Liver (tissue), 10 donors: ENCODE measurements around the gene GCNT4. TPM values are rescaled to one million over a fixed set of nuclear protein-coding genes. Genes with fewer than 3 reads are reported as not detected.

ENCODE experiments used
- DNase-seq: peaks from one replicate; pipeline ENCODE4 v3.0.0-alpha.2; 2017; ENCODE audit warnings: low spot score
- H3K27ac ChIP-seq, 2 donors: one replicate each; pipeline ENCODE4 v1.7.0; 2013; ENCODE audit warnings: inconsistent platforms in 2 of 2, low read length in 2 of 2, control low read depth in 1 of 2, low read depth in 1 of 2, mild to moderate bottlenecking in 1 of 2
- H3K27me3 ChIP-seq, 4 donors: one replicate each; pipeline versions ENCODE4 v1.6.1 to v1.7.0; 2013; ENCODE audit warnings: low read length in 3 of 4, inconsistent platforms in 1 of 4, mild to moderate bottlenecking in 1 of 4, moderate library complexity in 1 of 4; ENCODE audit not compliant: control insufficient read depth in 4 of 4, insufficient read depth in 4 of 4
- H3K36me3 ChIP-seq, 4 donors: one replicate each; pipeline versions ENCODE4 v1.6.1 to v1.7.0; 2013; ENCODE audit warnings: low read length in 3 of 4, mild to moderate bottlenecking in 3 of 4, low read depth in 1 of 4, moderate library complexity in 1 of 4; ENCODE audit not compliant: control insufficient read depth in 4 of 4, insufficient read depth in 3 of 4
- H3K4me1 ChIP-seq, 4 donors: one replicate each; pipeline versions ENCODE4 v1.6.1 to v1.7.0; 2013; ENCODE audit warnings: low read length in 3 of 4, mild to moderate bottlenecking in 3 of 4, moderate library complexity in 1 of 4; ENCODE audit not compliant: control insufficient read depth in 4 of 4, insufficient read depth in 4 of 4
- H3K4me3 ChIP-seq, 3 donors: one replicate each; pipeline versions ENCODE4 v1.6.1 to v1.7.0; 2013; ENCODE audit warnings: low read length in 3 of 3, control low read depth in 1 of 3, low read depth in 1 of 3, mild to moderate bottlenecking in 1 of 3
- H3K9ac ChIP-seq, 2 donors: one replicate each; pipeline ENCODE4 v1.7.0; 2013; ENCODE audit warnings: low read length in 2 of 2, mild to moderate bottlenecking in 2 of 2, moderate library complexity in 2 of 2, control low read depth in 1 of 2, low read depth in 1 of 2
- H3K9me3 ChIP-seq, 4 donors: one replicate each; pipeline versions ENCODE4 v1.6.1 to v1.7.0; 2013; ENCODE audit warnings: low read length in 3 of 4; ENCODE audit not compliant: control insufficient read depth in 4 of 4
- ATF3 ChIP-seq: IDR thresholded peaks from 2 replicates; pipeline ENCODE4 v1.6.1; 2016; ENCODE audit warnings: antibody characterized with exemption
- CTCF ChIP-seq: fragments of 150-350 bp; IDR thresholded peaks from 2 replicates; pipeline ENCODE4 v1.5.1; 2017; ENCODE audit warnings: improper control_type of control experiment, low read depth, low read length; ENCODE audit not compliant: missing input control
- EGR1 ChIP-seq, 2 donors: IDR thresholded peaks; 2 replicates each; pipeline ENCODE4 v1.6.1; 2016 to 2018; ENCODE audit warnings: antibody characterized with exemption in 2 of 2, low read depth in 2 of 2
- FOXA1 ChIP-seq: IDR thresholded peaks from 2 replicates; pipeline ENCODE4 v1.6.1; 2016; ENCODE audit warnings: antibody characterized with exemption
- FOXA2 ChIP-seq: IDR thresholded peaks from 2 replicates; pipeline ENCODE4 v1.6.1; 2016; ENCODE audit warnings: antibody characterized with exemption
- GABPA ChIP-seq, 2 donors: IDR thresholded peaks in 1 of 2; conservative IDR thresholded peaks in 1 of 2; 2 replicates each; pipeline ENCODE4 v1.6.1; 2016; ENCODE audit warnings: antibody characterized with exemption in 2 of 2, mild to moderate bottlenecking in 1 of 2, moderate library complexity in 1 of 2
- NR2F2 ChIP-seq: IDR thresholded peaks from 2 replicates; pipeline ENCODE4 v1.6.1; 2016; ENCODE audit warnings: antibody characterized with exemption
- RXRA ChIP-seq, 2 donors: IDR thresholded peaks; 2 replicates each; pipeline ENCODE4 v1.6.1; 2017 to 2018; ENCODE audit warnings: antibody characterized with exemption in 2 of 2, mild to moderate bottlenecking in 1 of 2
- YY1 ChIP-seq: IDR thresholded peaks from 2 replicates; pipeline ENCODE4 v1.6.1; 2016; ENCODE audit warnings: antibody characterized with exemption, mild to moderate bottlenecking
- ZBTB33 ChIP-seq: IDR thresholded peaks from 2 replicates; pipeline ENCODE4 v1.6.1; 2016; ENCODE audit warnings: antibody characterized with exemption
- WGBS: extraction: QIAGEN DNeasy Blood & Tissue Kit; methylation state at CpG from one replicate; pipeline ENCODE4 v1.1.7; 2013; 5-methylcytosine and 5-hydroxymethylcytosine counted together
- polyA plus RNA-seq, 2 donors: library from polyadenylated mRNA; stranded (reverse) in 1 of 2; unstranded in 1 of 2; fragments of 200-250 nt in 1 of 2; fragments of >200 nt in 1 of 2; fragmentation: Nextera tagmentation in 1 of 2; extraction: Ambion mirVana in 1 of 2; gene quantifications; one replicate each; pipeline versions ENCODE4 v1.2.1 to v1.2.3, GENCODE V29; 2013 to 2015
- small RNA-seq: library from RNA; depleted of rRNA; stranded (forward); fragments of <200 nt; gene quantifications from one replicate; pipeline ENCODE3, GENCODE V24; 2014
- total RNA-seq, 2 donors: library from RNA; depleted of rRNA; stranded (reverse); fragments of >200 nt; gene quantifications; one replicate each; pipeline ENCODE4 v1.2.3, GENCODE V29; 2014
- donor health status: healthy.
- donor health status: healthy.
- donor health status: healthy.
- donor health status: healthy.
- donor health status: healthy.

Gene GCNT4
- total and polyA plus RNA-seq, 4 donors = 0.25 to 1.3 (median 0.39) TPM

GRCh38 chr5:75006865-75007822, 45.2 kb downstream of the GCNT4 start (continued):
- no peak for TF ChIP-seq YY1
- TF ChIP-seq NR2F2 = no peak
- TF ChIP-seq EGR1 (IDR thresholded peaks at IDR 0.05; ENCODE audit: low read depth in 2 of 2) = no peak
- no peak for TF ChIP-seq GABPA (IDR thresholded peaks at IDR 0.05 in 1 of 2, conservative IDR thresholded peaks at IDR 0.05 in 1 of 2)
- no peak for TF ChIP-seq FOXA2

GRCh38 chr5:75005561-75005960, 46.8 kb downstream of the GCNT4 start:
- TF ChIP-seq CTCF (no peak), FOXA1 (no peak), RXRA (IDR thresholded peaks at IDR 0.05) (no peak), ATF3 (no peak), FOXA2 (no peak), GABPA (IDR thresholded peaks at IDR 0.05 in 1 of 2, conservative IDR thresholded peaks at IDR 0.05 in 1 of 2) (no peak), ZBTB33 (no peak)
- peaks cover 0 to 12% (median 4%) of the 10 kb centered on the region in 4 donors for H3K9me3 ChIP-seq
- no peak overlapping the region for H3K4me3 ChIP-seq
- DNase-seq = no peak
- no peaks in the 10 kb centered on the region for H3K36me3 ChIP-seq
- H3K27ac ChIP-seq = no peak overlapping the region
- peaks cover 0 to 8% (median 5%) of the 10 kb centered on the region in 4 donors for H3K4me1 ChIP-seq
- WGBS = 95% methylated on average over 1 of the region's 1 CpG
- H3K9ac ChIP-seq = no peak overlapping the region
- no peaks in the 10 kb centered on the region for H3K27me3 ChIP-seq

Small RNAs within 50 kb of the gene (small RNA-seq; reads per million reads assigned to genes)
- gene AC093259.1 = not detected

Other genes starting within 250 kb of the GCNT4 start
- 1 to 10 TPM; 1.0 to 5.0 TPM for gene FAM169A, start 186.2 kb downstream of the GCNT4 start, total RNA-seq
- under 1 TPM; 0.58 to 0.83 TPM for gene FAM169A, start 186.2 kb downstream of the GCNT4 start, polyA plus RNA-seq
- gene ANKRD31, start 184.3 kb upstream of the GCNT4 start, total RNA-seq = under 1 TPM; 0.05 to 0.08 TPM
- under 1 TPM; 0.03 to 0.04 TPM for gene ANKRD31, start 184.3 kb upstream of the GCNT4 start, polyA plus RNA-seq